Raji (cell line): ENCODE measurements around the gene NFATC3.

Source experiments
- POLR2A ChIP-seq: IDR thresholded peaks from 2 replicates; pipeline ENCODE4 v1.6.1; 2011; ENCODE audit warnings: low read depth, low read length, control low read depth; ENCODE audit not compliant: insufficient read depth

Gene NFATC3

GRCh38 chr16:68255712-68256111 lies 170.5 kb downstream of the NFATC3 start:
- no peak for TF ChIP-seq POLR2A

- no peak for TF ChIP-seq POLR2A
These were observed 172.2 kb downstream of the NFATC3 start for GRCh38 chr16:68257251-68257905.

- no peak for TF ChIP-seq POLR2A
These were observed 173.0 kb downstream of the NFATC3 start for GRCh38 chr16:68257906-68258800.

- TF ChIP-seq POLR2A: no peak
These were observed 174.0 kb downstream of the NFATC3 start for GRCh38 chr16:68259007-68259825.

- TF ChIP-seq POLR2A: no peak
These were observed 178.5 kb downstream of the NFATC3 start for GRCh38 chr16:68263559-68264127.

- TF ChIP-seq POLR2A: peak; percentile 75
These were observed 179.2 kb downstream of the NFATC3 start, which contains the start of gene SLC7A6 for GRCh38 chr16:68264128-68265077. Gene SLC7A6 (plus strand): TSS chr16:68264526. CDS start chr16:68274727, 10,201 bp downstream.

- TF ChIP-seq POLR2A: no peak
These were observed 180.1 kb downstream of the NFATC3 start for GRCh38 chr16:68265078-68265920.

- no peak for TF ChIP-seq POLR2A
These were observed 182.6 kb downstream of the NFATC3 start for GRCh38 chr16:68267612-68268405.

GRCh38 chr16:68269793-68270192 lies 184.6 kb downstream of the NFATC3 start:
- TF ChIP-seq POLR2A: no peak

GRCh38 chr16:68270353-68270752 lies 185.2 kb downstream of the NFATC3 start:
- no peak for TF ChIP-seq POLR2A

- TF ChIP-seq POLR2A: no peak
These were observed 187.5 kb downstream of the NFATC3 start for GRCh38 chr16:68272507-68273209.

- no peak for TF ChIP-seq POLR2A
These were observed 188.3 kb downstream of the NFATC3 start for GRCh38 chr16:68273459-68273858.
